Occipital lobe (tissue), 2 donors: Measurements from ENCODE around the gene TFF1. TPM values are rescaled to one million over a fixed set of nuclear protein-coding genes. Genes with fewer than 3 reads are reported as not detected.
"Not testable (repeated sequence)": the region's sequence is repeated elsewhere in the genome, so short reads cannot be mapped to it uniquely, and the experiment has no call there.

Source experiments
- DNase-seq: peaks from one replicate; lab custom pipeline; 2025; lab: John Stamatoyannopoulos, UW
- total RNA-seq: library from RNA; depleted of rRNA; stranded (reverse); fragments of >200 nt; gene quantifications from one replicate; pipeline ENCODE4 v1.2.3, GENCODE V29; 2014

Gene TFF1
- not detected for total RNA-seq

DNA sequence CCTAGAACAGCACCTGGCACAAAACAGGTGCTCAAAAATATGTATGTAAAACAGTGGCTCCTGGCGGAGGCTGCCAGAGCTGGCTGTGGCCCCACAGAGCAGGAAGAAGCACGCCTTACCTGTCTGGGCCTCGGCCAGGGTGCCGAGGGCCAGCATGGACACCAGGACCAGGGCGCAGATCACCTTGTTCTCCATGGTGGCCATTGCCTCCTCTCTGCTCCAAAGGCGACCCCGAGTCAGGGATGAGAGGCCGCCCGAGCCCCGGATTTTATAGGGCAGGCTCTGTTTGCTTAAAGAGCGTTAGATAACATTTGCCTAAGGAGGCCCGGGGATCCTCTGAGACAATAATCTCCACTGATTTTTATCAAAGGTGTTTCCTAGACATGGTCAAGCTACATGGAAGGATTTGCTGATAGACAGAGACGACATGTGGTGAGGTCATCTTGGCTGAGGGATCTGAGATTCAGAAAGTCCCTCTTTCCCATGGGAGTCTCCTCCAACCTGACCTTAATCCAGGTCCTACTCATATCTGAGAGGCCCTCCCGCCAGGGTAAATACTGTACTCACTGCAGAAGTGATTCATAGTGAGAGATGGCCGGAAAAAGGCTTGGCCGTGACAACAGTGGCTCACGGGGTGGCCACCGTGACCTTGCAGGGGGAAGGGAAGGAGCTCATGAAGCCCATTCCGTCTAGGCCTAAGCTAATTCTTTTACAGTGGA is at the start of gene TFF1:
TSS of gene TFF1 (minus strand) at position 244 of the 719 bp plus-strand sequence. CDS start at position 204, 40 bp downstream.
- DNase-seq = no peak

DNA sequence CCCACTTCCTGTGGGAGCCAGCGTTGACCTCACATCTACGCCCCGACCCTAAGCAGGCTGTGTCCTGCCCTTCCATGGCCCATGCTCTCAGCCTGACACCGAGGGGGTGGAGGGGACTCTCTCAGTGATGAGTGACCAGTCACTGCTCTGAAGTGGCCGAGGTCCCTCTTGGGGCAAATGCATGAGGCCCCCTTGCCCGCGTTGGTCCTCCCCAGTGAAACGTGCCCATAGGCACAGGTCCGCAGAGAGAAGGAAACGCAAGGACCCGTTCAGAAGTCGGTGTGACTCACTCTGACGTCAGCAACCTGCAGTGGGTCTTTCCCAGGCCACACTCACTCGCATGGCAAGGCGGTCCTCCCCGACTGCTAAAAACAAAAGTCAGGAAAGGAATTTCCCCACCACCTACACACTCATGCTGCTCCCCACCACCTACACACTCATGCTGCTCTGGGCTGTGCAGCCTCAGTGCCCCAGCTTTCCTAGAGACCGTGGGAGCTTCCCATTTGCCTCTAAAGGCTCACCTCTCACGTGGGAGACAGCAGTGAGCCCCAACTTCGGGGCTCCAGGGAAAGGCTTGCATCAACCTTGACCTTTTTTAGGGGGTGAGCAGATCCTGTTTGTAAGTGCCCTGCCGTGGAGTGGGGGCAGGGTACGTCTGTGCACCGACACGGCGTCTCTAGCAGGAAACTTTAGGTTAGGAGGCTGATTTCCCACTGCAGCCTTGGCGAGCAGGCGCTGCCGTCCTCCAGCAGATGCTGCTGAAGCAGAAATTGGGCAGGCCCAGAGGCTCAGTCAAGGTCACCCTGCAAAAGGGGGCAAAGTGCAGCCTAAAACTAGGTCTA is 48.8 kb upstream of the TFF1 start:
- DNase-seq = peak; percentile 32

DNA sequence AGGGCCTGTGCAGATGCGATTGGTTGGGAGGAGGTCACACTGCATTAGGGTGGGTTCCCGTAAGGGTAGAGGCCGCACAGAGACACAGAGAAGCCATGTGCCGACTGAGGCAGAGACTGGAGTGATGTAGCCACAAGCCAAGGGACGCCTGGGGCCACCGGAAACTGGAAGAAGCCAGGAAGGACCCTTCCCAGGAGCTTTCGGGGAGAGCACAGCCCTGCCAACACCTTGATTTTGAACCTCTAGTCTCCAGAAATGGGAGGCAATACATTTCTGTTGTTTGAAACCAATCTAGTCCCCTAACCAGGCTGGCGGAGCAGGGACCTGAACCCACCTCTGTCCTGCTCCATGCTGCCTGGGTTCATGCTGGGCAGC is 48.2 kb upstream of the TFF1 start:
- DNase-seq = no peak

DNA sequence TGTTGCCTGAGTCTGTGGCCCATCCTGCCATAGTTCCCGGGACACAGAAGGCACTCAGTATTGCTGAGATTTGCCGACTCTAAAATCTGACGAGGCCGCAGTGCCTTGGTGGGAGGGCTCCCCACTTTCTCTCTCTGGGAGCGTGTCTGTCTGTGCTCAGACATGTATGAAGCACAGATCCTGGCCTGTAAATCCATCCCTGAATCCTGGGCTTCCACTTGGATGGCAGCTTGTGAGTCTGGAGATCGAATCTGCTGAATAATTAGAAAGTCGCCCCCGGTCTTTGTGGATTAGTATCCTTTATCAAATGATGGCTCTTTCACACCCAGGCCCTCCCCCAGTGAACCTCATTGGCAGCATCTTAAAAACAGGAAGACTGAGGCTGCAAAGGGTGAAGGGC is 47.7 kb upstream of the TFF1 start:
- no peak for DNase-seq

- DNase-seq = no peak
Measured at GRCh38 chr21:42413500-42413899, 47.2 kb upstream of the TFF1 start.

DNA sequence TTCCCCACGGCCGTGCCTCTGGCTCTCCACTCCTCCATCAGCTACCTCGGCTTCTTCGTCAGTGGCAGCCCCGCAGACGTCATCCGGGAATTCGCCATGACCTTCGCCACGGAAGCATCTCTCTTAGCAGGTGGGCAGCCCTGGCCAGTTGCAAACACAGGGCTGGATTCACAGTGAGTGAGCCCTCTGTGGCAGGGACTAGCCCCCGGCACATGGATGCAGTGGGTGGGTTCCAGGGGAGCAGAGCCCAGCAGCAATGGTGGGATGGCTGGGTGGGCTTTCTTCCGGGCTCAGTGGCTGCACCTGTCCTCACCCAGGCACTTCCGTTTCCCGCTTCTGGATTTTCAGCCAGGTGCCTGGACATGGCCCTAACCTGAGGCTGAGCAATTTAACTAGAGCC is 46.8 kb upstream of the TFF1 start:
- DNase-seq = no peak

- no peak for DNase-seq
Measured at GRCh38 chr21:42412636-42412933, 46.2 kb upstream of the TFF1 start.

GRCh38 chr21:42411891-42412635 is 45.7 kb upstream of the TFF1 start:
- no peak for DNase-seq

DNA sequence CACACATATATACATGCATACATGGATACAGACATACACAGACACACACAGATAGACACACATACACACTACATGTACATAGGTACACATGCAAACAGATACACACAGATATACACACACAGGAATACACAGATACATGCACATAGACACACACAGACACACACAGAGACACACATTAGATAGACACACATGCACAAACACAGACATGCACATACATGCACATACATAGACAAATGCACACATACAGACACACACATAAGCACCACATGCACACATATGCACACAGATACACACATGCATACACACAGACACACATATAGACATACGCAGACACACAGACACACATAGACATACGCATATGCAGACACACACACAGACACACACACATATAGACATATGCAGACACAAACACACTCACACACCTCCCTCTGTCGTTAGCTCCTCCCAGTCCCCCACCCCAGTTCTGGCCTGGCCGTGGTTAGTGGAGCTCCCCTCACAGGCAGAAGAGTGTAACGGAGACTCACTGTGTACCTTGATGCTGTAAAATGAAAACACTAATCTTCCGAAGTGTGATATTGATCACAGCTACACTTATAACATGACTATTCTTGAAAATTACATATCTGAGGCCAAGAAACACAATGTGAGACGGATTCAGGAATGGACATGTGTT is 45.0 kb upstream of the TFF1 start:
- DNase-seq = no peak

GRCh38 chr21:42409366-42409765 is 43.0 kb upstream of the TFF1 start:
- no peak for DNase-seq

DNA sequence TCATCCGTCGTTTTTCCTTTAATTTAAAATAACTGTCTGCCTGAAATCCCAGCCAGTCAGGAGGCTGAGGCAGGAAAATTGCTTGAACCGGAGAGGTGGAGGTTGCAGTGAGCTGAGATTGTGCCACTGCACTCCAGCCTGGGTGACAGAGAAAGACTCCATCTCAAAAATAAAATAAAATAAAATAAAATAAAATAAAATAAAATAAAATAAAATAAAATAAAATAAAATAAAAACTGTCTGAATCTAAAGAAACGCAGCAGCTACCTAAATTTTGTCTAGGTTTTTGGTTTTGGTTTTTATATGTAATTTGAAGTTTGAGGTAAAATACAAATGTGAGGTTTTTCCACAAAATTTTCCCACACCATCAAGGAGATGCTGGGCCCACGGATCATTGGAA is 42.4 kb upstream of the TFF1 start:
- not testable (repeated sequence) for DNase-seq

- DNase-seq = no peak
Measured at GRCh38 chr21:42407476-42407875, 41.1 kb upstream of the TFF1 start.

- no peak for DNase-seq
Measured at GRCh38 chr21:42406866-42407265, 40.5 kb upstream of the TFF1 start.

- no peak for DNase-seq
Measured at GRCh38 chr21:42406201-42406621, 39.9 kb upstream of the TFF1 start.

- DNase-seq = no peak
Measured at GRCh38 chr21:42405064-42406013, 39.0 kb upstream of the TFF1 start.

DNA sequence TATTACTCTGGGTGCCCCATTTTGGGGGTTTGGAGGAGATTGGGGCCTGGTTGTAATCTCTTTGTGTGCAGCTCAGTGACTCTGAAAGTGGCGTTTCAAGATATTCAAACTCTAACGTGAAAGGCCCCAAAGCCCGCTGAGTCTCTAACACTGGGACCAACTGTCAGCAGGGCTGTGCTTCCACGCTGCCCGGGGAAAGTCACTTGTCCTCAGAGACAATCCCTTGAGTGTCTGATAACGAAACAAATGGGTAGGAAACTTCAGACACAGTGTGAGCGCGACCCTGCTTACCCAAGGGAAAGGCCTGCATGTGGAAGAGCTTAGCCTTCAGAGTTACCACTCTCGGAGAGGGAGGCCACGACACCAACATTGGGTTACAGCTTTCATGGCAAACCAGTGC is 38.2 kb upstream of the TFF1 start:
- DNase-seq = no peak

DNA sequence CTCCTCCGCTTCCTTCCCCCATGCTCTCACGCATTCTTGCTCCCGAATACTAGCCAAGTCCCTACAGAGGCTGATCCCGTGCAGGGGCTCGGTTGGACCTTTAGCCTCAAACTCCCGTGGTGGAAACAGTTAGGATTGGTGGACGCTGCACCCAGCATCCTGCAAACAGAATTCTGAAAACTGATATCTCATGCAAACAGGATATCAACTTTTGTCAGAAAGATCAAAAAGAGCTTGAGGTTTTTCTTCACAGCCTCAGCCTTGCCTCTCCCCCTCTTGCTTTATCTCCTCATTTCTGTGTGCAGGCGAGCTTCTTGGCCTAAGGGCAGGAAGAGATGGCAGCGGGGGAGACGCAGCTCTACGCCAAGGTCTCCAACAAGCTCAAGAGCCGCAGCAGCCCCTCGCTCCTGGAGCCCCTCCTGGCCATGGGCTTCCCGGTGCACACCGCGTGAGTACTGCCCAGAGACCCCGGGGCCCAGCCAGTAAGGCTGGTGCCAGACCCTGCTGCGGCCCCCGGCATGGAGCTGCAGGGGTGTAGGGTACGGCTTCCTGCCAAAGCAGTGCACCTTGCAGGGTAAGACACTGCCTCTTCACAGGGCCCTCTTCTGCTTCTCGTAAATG is 37.4 kb upstream of the TFF1 start, which contains the start of gene UBASH3A:
TSS of gene UBASH3A (plus strand) at position 292 of the 621 bp plus-strand sequence. CDS start at position 336, 44 bp downstream.
- no peak for DNase-seq

- no peak for DNase-seq
Measured at GRCh38 chr21:42401820-42402251, 35.5 kb upstream of the TFF1 start.

- no peak for DNase-seq
Measured at GRCh38 chr21:42401154-42401553, 34.8 kb upstream of the TFF1 start.

- DNase-seq = no peak
Measured at GRCh38 chr21:42400525-42400924, 34.2 kb upstream of the TFF1 start.
